GM06990 (cell line): Measurements from ENCODE around the gene LAPTM5.

Experiments used
- DNase-seq: peaks from one replicate; pipeline ENCODE4 v3.0.0-alpha.2; 2011; ENCODE audit not compliant: insufficient read length; ENCODE audit errors: extremely low read depth
- H3K27me3 ChIP-seq: replicated peaks from 2 replicates; pipeline ENCODE4 v1.6.0; 2011; ENCODE audit warnings: low read length; ENCODE audit not compliant: control insufficient read depth, insufficient read depth
- H3K36me3 ChIP-seq: 2 replicates; pipeline ENCODE4 v1.5.1; 2011; ENCODE audit warnings: low read length; ENCODE audit not compliant: control insufficient read depth, insufficient read depth
- H3K4me3 ChIP-seq: replicated peaks from 2 replicates; pipeline ENCODE4 v1.5.1; 2011; ENCODE audit warnings: low read depth, mild to moderate bottlenecking, control low read depth, low read length
- TF ChIP-seq, protein P1 (sequence below): IDR thresholded peaks from 2 replicates; pipeline ENCODE4 v1.5.1; 2011; ENCODE audit warnings: low read length, control low read depth, mild to moderate bottlenecking, inconsistent platforms; ENCODE audit not compliant: insufficient read depth, poor library complexity, severe bottlenecking

Gene LAPTM5

GRCh38 chr1:30731109-30731805 is 26.3 kb downstream of the LAPTM5 start:
- H3K36me3 ChIP-seq, result peaks cover 31% of the 10 kb centered on the region
- TF ChIP-seq, protein P1, sequence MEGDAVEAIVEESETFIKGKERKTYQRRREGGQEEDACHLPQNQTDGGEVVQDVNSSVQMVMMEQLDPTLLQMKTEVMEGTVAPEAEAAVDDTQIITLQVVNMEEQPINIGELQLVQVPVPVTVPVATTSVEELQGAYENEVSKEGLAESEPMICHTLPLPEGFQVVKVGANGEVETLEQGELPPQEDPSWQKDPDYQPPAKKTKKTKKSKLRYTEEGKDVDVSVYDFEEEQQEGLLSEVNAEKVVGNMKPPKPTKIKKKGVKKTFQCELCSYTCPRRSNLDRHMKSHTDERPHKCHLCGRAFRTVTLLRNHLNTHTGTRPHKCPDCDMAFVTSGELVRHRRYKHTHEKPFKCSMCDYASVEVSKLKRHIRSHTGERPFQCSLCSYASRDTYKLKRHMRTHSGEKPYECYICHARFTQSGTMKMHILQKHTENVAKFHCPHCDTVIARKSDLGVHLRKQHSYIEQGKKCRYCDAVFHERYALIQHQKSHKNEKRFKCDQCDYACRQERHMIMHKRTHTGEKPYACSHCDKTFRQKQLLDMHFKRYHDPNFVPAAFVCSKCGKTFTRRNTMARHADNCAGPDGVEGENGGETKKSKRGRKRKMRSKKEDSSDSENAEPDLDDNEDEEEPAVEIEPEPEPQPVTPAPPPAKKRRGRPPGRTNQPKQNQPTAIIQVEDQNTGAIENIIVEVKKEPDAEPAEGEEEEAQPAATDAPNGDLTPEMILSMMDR, result no peak
- no peaks in the 10 kb centered on the region for H3K27me3 ChIP-seq
- no peak for DNase-seq
- no peak overlapping the region for H3K4me3 ChIP-seq

- Histone ChIP-seq H3K4me3 (no peak overlapping the region), H3K36me3 (peaks cover 24% of the 10 kb centered on the region), H3K27me3 (no peaks in the 10 kb centered on the region)
- DNase-seq, result peak; percentile 72
- TF ChIP-seq, protein P1, result no peak
Measured at GRCh38 chr1:30730346-30731108, 27.0 kb downstream of the LAPTM5 start.

- Histone ChIP-seq H3K4me3 (no peak overlapping the region), H3K36me3 (peaks cover 18% of the 10 kb centered on the region), H3K27me3 (no peaks in the 10 kb centered on the region)
- TF ChIP-seq, protein P1, result no peak
- DNase-seq, result no peak
Measured at GRCh38 chr1:30729901-30730300, 27.7 kb downstream of the LAPTM5 start.

DNA sequence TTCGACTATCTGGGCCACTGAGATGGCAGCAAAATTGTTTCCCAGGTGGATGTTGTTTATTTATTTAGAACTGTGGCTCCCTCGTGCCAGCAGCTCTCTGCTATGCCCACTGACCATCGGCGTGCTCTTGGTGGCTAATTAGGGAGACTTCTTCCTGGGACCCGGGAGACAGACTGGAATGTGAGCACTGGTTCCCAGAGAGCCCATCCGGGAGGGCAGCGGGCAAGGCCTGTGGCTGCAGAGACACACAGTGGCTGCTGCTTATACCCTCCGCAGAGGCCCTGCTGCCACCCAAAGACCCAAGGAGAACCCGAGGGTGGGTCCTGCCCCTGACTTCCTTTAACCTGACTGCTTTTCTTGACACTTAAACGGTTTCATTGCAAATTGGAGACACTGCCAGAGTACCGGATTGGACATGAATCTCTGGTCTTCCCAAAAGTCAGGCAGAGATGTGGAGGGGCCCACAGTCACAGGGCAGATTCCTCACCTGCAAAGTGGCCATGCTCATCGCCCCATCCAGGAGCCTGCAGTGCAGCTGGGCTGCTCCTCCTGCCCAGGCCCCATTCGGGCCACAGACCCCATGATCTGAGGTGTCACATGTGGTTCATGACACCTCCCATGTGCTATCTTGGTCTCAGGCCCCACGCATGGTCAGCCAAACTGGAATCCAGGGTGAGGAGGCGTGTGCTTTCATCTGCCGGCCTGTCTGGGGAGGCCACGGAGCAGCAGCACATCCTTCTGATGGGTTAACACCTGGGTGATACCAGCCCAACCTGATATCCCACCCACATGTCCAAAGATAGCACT is 28.5 kb downstream of the LAPTM5 start:
- peaks cover 11% of the 10 kb centered on the region for H3K36me3 ChIP-seq
- TF ChIP-seq, protein P1, result no peak
- H3K27me3 ChIP-seq, result no peaks in the 10 kb centered on the region
- no peak for DNase-seq
- H3K4me3 ChIP-seq, result no peak overlapping the region

- DNase-seq, result no peak
- TF ChIP-seq, protein P1, result no peak
- Histone ChIP-seq H3K36me3 (peaks cover 6% of the 10 kb centered on the region), H3K4me3 (no peak overlapping the region), H3K27me3 (no peaks in the 10 kb centered on the region)
Measured at GRCh38 chr1:30728340-30728739, 29.2 kb downstream of the LAPTM5 start.
